Measurements from ENCODE around the gene LRRC74B. TPM values are rescaled to one million over a fixed set of nuclear protein-coding genes. Genes with fewer than 3 reads are reported as not detected.

The LRRC74B gene
- total and polyA plus RNA-seq, 2 of the 4 experiments (the other 2 are of a cell fraction), result not detected

GRCh38 chr22:21068681-21069276, 23.0 kb downstream of the LRRC74B start:
- no CpG with 5 or more reads among the region's 4 CpGs for WGBS, 2 experiments (ENCODE audit: extremely low coverage in 2 of 2, insufficient read length in 1 of 2)
- dilution Hi-C loops (cut with HindIII; ENCODE audit: low sequenced_read_pairs, unreplicated experiment) (no loop called here), in situ Hi-C loops (cut with MboI; ENCODE audit: low sequenced_read_pairs) (no loop called here), intact Hi-C loops (cut with micrococcal nuclease) (no loop called here)
- H2AK5ac ChIP-seq (ENCODE audit: low read depth, low read length), result no peak overlapping the region
- no peaks in the 10 kb centered on the region for H4K20me1 ChIP-seq (ENCODE audit: insufficient read depth, low read length)
- H3K27ac ChIP-seq (ENCODE audit: insufficient read depth, low read length), result no peak overlapping the region
- no TSS peak for BruUV-seq (replicated peaks)
- no peak overlapping the region for H3K4ac ChIP-seq (ENCODE audit: low read depth, low read length)
- H3K18ac ChIP-seq (ENCODE audit: low read depth, low read length), result no peak overlapping the region
- peaks cover 10% of the 10 kb centered on the region; the same call in 1 of the 2 replicates for H3K9me3 ChIP-seq (ENCODE audit: control insufficient read depth, insufficient read depth, low read length)
- H3K27me3 ChIP-seq (ENCODE audit: control insufficient read depth, insufficient read depth, low read length), result peaks cover 23% of the 10 kb centered on the region
- H2BK20ac ChIP-seq (ENCODE audit: low read depth, low read length), result no peak overlapping the region
- H3K56ac ChIP-seq (ENCODE audit: extremely low read depth, insufficient read depth, low read length), result no peak overlapping the region
- DNase-seq, result no peak
- POLR2A ChIA-PET (ENCODE audit: unreplicated experiment), result no interaction called here
- no peaks in the 10 kb centered on the region for H3K4me1 ChIP-seq (ENCODE audit: control insufficient read depth, insufficient read depth, low read length)
- no peak overlapping the region for H2BK15ac ChIP-seq (ENCODE audit: low read depth, low read length)
- H3K23ac ChIP-seq (ENCODE audit: low read depth, low read length), result no peak overlapping the region
- no peak overlapping the region for H4K5ac ChIP-seq (ENCODE audit: low read depth, low read length)
- no peak overlapping the region for H2AK9ac ChIP-seq (replicated peaks; ENCODE audit: low read depth, low read length, poor library complexity)
- no peak for TF ChIP-seq FOS (IDR thresholded peaks at IDR 0.05; ENCODE audit: low read depth, low read length)
- TF ChIP-seq SMC3 (IDR thresholded peaks at IDR 0.05; ENCODE audit: low read depth, low read length), result no peak
- no peak for TF ChIP-seq BHLHE40 (IDR thresholded peaks at IDR 0.05; ENCODE audit: low read depth, low read length)
- no peak for TF ChIP-seq ELK1 (IDR thresholded peaks at IDR 0.05; ENCODE audit: borderline replicate concordance, low read depth, low read length)
- TF ChIP-seq MXI1 (IDR thresholded peaks at IDR 0.05; ENCODE audit: borderline replicate concordance, low read depth, low read length), result no peak
- no peak for TF ChIP-seq USF2 (IDR thresholded peaks at IDR 0.05; ENCODE audit: low read depth, low read length)
- TF ChIP-seq RFX5 (IDR thresholded peaks at IDR 0.05; ENCODE audit: low read depth, low read length), result no peak
- TF ChIP-seq CTCF (conservative IDR thresholded peaks at IDR 0.05; ENCODE audit: low read depth, low read length), result no peak
- no peak for TF ChIP-seq CEBPB (IDR thresholded peaks at IDR 0.05; ENCODE audit: low read depth, low read length)
- no peak overlapping the region for H4K91ac ChIP-seq (ENCODE audit: insufficient read depth, low read depth, low read length)
- H3K14ac ChIP-seq (replicated peaks; ENCODE audit: low read depth, low read length), result no peak overlapping the region
- no peak overlapping the region for H2AFZ ChIP-seq (replicated peaks; ENCODE audit: low read length, poor library complexity)
- H4K8ac ChIP-seq (ENCODE audit: low read depth in 2 of 2, low read length in 2 of 2), result no peak overlapping the region
- CTCF ChIA-PET, result no interaction called here
- no peak overlapping the region for H3K9ac ChIP-seq (ENCODE audit: low read depth, low read length)
- no peak for ATAC-seq (ENCODE audit: low read depth)
- no peak overlapping the region for H2BK5ac ChIP-seq (ENCODE audit: low read depth, low read length, poor library complexity, severe bottlenecking)
- no peaks in the 10 kb centered on the region for H3K79me1 ChIP-seq (ENCODE audit: low read depth in 1 of 2, low read length in 2 of 2)
- H3K9me1 ChIP-seq (ENCODE audit: insufficient read depth, low read length), result peaks cover 1% of the 10 kb centered on the region; the same call in 1 of the 2 replicates
- no peak overlapping the region for H2BK120ac ChIP-seq (ENCODE audit: low read depth, low read length)
- no peaks in the 10 kb centered on the region for H3K36me3 ChIP-seq (ENCODE audit: control insufficient read depth, insufficient read depth, low read length)
- H3K4me2 ChIP-seq (ENCODE audit: low read depth, low read length), result no peak overlapping the region
- no peak overlapping the region for H3K4me3 ChIP-seq (ENCODE audit: insufficient read depth, low read depth, low read length)

Data from IMR-90 (cell line).